Measurements from ENCODE around the gene ATXN7L1.

The ATXN7L1 gene

DNA sequence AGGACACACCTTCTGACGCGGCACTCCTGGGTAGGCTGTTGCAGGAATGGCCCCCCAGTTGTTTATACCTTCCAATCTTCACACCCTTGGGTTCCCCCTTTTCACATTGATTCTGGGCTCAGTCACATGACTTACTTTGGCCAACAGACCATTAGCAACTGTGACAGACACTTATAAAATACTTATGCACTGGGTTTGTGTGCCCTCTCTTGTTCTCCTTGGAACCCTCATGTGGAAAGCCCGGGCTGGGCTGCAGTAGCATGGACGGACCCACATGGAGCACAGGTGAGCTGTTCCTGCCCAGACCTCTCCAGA is 69.0 kb downstream of the ATXN7L1 start:
- Histone ChIP-seq H3K4me2 (ENCODE audit: low read length) (no peak overlapping the region), H3K4me3 (ENCODE audit: low read depth, low read length) (no peak overlapping the region), H3K27ac (no peak overlapping the region), H3K79me2 (no peaks in the 10 kb centered on the region), H3K36me3 (ENCODE audit: control insufficient read depth, insufficient read depth, low read length) (no peaks in the 10 kb centered on the region), H2AFZ (no peak overlapping the region), H3K9me3 (ENCODE audit: control insufficient read depth, low read length) (no peaks in the 10 kb centered on the region), H3K9ac (no peak overlapping the region), H3K4me1 (no peaks in the 10 kb centered on the region), H3K27me3 (ENCODE audit: control insufficient read depth, insufficient read depth, low read length) (no peaks in the 10 kb centered on the region)
- TF ChIP-seq, protein P1, sequence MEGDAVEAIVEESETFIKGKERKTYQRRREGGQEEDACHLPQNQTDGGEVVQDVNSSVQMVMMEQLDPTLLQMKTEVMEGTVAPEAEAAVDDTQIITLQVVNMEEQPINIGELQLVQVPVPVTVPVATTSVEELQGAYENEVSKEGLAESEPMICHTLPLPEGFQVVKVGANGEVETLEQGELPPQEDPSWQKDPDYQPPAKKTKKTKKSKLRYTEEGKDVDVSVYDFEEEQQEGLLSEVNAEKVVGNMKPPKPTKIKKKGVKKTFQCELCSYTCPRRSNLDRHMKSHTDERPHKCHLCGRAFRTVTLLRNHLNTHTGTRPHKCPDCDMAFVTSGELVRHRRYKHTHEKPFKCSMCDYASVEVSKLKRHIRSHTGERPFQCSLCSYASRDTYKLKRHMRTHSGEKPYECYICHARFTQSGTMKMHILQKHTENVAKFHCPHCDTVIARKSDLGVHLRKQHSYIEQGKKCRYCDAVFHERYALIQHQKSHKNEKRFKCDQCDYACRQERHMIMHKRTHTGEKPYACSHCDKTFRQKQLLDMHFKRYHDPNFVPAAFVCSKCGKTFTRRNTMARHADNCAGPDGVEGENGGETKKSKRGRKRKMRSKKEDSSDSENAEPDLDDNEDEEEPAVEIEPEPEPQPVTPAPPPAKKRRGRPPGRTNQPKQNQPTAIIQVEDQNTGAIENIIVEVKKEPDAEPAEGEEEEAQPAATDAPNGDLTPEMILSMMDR (IDR thresholded peaks at IDR 0.05), result no peak

DNA sequence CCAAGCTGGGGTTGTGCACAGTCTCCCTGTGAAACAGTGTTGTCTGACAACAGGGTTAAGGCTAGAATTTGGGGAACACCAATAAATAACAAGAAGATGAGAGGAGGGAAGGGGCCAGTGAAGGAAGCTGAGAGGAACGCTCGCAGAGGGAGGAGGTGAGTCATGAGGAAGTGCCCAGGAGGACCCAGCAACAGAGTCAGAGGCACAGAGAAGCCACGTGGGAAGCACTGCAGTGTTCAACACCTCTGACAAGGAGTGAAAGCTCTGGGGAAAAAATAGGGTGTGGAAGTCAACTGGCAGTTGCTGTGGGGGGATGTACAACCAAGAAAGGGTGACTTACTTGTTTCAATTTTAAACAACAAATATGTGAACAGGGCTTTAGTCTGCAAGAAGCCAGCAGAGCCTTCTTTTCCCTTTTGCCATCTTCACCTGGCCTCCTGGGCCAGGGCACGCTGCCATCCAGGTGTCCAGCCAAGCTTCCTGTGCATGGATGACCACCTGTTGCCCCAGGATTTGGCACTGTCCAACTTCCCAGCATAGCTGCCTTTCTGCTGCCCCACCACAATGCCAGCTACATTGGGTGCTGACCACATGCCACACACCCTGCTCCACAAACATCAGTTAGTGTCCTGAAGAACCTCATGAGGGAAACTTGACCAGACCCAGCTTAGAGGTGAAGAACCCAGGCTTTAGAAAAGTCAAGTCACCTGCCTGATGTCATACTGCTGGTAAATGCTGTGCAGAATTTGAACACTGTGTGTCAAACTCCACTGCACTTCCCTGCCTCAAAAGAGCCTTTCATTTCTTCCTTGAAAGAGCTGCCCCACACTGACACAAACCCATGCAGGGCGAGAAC is 69.6 kb downstream of the ATXN7L1 start:
- Histone ChIP-seq H3K4me3 (ENCODE audit: low read depth, low read length) (no peak overlapping the region), H3K9me3 (ENCODE audit: control insufficient read depth, low read length) (no peaks in the 10 kb centered on the region), H3K36me3 (ENCODE audit: control insufficient read depth, insufficient read depth, low read length) (no peaks in the 10 kb centered on the region), H3K4me1 (no peaks in the 10 kb centered on the region), H3K4me2 (ENCODE audit: low read length) (no peak overlapping the region), H2AFZ (no peak overlapping the region), H3K9ac (no peak overlapping the region), H3K27ac (no peak overlapping the region), H3K27me3 (ENCODE audit: control insufficient read depth, insufficient read depth, low read length) (no peaks in the 10 kb centered on the region), H3K79me2 (no peaks in the 10 kb centered on the region)
- TF ChIP-seq, protein P1 (IDR thresholded peaks at IDR 0.05), result no peak

DNA sequence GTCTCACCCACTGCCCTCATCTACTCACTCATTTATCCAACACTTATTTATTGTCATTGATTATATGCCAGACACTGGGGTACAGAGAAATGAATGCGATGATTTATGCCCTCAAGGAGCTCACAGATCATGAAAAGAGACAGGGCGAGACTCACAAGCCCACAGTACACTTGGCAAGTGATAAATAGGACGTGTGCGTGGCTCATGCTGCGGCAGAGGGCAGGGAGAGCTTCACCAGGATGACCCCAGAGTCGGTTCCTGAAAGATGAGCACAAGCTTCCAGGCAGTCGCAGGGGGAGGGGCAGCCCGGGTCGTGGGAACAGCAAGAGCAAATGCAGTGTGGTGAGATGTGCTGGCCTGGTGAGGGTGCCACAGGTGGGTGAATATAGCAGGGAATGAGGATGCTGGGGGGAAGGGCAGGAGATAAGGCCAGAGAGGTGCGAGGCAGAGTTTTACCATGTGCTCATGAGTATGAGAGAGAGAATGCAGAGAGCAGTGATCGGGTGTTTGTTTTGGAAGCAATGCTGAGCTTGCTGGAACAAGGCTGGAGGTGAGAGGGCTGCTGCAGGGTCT is 70.9 kb downstream of the ATXN7L1 start:
- no peaks in the 10 kb centered on the region for H3K4me1 ChIP-seq
- no peaks in the 10 kb centered on the region for H3K79me2 ChIP-seq
- H3K9me3 ChIP-seq (ENCODE audit: control insufficient read depth, low read length), result no peaks in the 10 kb centered on the region
- H3K4me2 ChIP-seq (ENCODE audit: low read length), result no peak overlapping the region
- no peaks in the 10 kb centered on the region for H3K27me3 ChIP-seq (ENCODE audit: control insufficient read depth, insufficient read depth, low read length)
- H3K4me3 ChIP-seq (ENCODE audit: low read depth, low read length), result no peak overlapping the region
- H3K27ac ChIP-seq, result no peak overlapping the region
- H3K36me3 ChIP-seq (ENCODE audit: control insufficient read depth, insufficient read depth, low read length), result no peaks in the 10 kb centered on the region
- TF ChIP-seq, protein P1 (IDR thresholded peaks at IDR 0.05), result no peak
- no peak overlapping the region for H2AFZ ChIP-seq
- H3K9ac ChIP-seq, result no peak overlapping the region

DNA sequence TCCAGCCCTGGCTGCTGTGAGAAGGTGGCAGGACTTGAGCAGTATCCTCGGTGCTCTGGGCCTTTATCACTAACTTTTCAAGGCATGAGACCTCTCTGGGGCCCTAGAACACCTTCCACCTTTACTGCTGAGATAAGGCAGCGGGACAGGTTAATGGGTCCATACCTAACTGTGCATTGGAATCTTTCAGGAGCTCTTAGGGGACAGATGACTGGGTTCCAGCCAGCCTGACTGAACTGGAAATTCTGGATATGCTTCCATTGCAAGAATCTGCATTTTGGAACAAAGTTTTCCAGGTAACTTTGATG is 73.0 kb downstream of the ATXN7L1 start:
- Histone ChIP-seq H3K9ac (no peak overlapping the region), H3K79me2 (no peaks in the 10 kb centered on the region), H3K36me3 (ENCODE audit: control insufficient read depth, insufficient read depth, low read length) (no peaks in the 10 kb centered on the region), H2AFZ (no peak overlapping the region), H3K27me3 (ENCODE audit: control insufficient read depth, insufficient read depth, low read length) (no peaks in the 10 kb centered on the region), H3K4me1 (no peaks in the 10 kb centered on the region), H3K9me3 (ENCODE audit: control insufficient read depth, low read length) (no peaks in the 10 kb centered on the region), H3K4me3 (ENCODE audit: low read depth, low read length) (no peak overlapping the region), H3K27ac (no peak overlapping the region), H3K4me2 (ENCODE audit: low read length) (no peak overlapping the region)
- TF ChIP-seq, protein P1 (IDR thresholded peaks at IDR 0.05), result no peak
